HG03342 (cell line): ENCODE data around the gene TAF1L.
A peak's percentile ranks its signal among the peaks of the same experiment; 100 is the strongest.

Experiments used
- ATAC-seq: cut with Tn5 transposase; IDR thresholded peaks from one replicate; pipeline ENCODE4 v1.9.1; 2021; ENCODE audit warnings: mild to moderate bottlenecking, moderate library complexity; ENCODE audit not compliant: unreplicated experiment

Gene TAF1L

DNA sequence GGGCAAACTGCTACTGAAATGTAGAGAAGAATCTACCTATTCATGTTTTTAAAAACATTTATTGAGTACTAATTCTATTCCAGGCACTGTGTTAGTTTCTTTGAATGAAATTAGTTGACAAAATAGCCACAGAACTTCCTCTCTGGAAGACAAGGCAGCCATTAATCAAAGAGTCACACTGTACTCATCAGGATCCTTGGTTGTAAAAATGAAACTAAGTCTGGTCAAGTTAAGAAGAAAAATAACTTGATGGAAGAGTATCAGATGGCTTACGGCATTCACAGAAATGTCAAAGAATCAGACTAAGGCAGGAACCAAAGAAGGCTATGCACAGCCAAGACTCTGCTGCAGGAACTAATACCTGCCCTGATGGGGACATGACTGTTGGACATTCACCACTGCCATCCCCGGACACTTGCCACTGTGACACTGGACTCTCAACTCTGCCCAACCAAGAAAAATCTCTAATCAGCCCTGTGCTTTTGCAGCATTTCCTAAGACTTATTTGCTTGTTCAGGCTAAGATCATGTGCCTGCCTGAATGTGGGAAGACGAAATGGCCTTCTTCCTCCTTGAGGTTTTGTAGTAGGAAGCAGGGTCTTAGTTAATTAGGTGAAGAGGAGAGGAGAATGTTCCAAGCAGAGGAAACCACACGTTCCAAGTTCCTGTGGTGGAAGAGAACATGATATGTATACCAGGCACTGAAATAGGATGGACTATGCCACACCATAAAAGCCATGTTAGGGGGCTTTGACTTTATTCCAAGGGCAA is 39.2 kb downstream of the TAF1L start:
- no peak for ATAC-seq

DNA sequence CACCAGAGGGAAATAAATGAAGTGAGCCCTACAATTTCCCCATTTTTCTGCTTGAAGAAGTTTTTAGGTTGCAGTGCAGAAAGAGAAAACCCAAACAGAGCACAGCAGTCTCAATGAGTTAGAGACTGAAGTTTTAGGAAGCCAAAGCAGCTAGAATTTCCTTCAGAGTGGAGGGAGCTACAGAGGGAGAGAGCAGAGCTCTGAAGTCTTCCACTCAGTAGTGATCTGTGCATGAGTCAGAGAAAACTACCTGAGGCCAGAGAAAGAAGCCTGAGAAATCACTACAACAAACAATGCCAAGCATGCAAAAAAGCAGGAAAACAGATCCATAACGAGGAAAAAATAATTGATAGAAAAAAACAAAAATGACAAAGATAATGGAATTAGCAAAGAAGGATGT is 44.6 kb downstream of the TAF1L start:
- no peak for ATAC-seq

DNA sequence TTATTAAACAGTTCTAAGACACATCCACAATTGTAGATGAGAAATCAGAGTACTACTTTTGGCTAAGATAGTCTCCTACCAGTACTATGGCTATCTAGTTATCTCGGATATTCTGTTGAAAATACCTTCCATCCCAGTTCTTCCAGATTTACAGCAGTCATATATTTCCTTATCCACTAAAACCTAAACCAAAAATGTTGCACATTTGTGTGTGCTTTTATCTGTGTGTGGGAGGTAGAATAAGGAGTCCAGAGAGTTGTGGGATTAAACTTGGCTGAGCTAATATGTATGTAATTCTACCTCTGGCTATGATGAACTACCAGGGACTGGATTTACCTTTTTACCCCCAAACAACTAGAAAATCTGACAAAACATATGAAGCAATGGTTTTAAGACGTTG is 45.0 kb downstream of the TAF1L start:
- no peak for ATAC-seq

DNA sequence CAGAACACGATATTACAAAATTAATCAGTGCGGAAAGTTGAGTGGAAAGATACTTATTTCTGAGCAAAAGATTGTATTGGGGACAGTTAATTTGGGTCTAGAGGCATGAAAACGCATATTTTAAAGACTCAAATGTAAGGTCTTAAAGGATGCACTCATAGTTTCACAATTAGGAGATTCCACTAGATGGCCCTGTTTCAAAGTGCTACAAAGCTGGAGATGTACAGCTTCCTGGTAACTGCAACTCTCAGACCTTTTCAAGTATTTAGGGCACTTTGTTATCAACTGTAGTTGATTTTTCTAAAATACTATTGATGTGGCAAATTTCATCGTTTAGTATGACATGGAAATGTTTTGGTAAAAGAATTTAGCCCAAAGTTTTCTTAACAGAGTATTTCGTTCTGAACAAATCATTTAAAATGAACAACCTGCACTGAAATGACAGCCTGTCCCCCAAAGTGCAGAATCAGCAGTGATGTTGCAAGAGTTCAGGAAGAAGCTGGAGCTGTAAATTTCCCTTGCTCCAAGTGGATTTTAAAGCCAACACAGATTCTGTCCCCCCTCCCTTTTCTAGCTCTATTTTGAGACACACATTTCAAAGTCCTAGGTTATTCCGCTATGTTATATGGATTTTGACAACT is 46.3 kb downstream of the TAF1L start:
- peak; percentile 72 for ATAC-seq

DNA sequence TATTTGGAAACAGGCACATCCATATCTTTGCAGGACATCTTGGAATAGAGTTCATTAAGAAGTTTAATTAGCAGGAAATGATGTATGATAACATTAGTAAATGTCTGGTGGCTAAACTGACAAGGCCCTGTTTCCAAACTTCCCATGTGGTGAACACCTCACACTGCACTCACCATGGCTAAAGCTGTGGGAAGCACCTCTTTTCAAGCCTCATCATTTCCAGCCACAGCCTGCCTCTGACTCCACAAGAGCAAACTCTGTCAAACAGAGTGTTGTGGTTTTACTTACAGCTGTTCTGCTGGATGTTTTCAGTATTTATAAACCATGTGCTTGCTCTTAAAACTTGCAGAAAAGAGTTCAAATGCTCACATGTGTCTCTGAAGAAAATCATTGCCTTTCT is 47.6 kb downstream of the TAF1L start:
- ATAC-seq = peak; percentile 72

DNA sequence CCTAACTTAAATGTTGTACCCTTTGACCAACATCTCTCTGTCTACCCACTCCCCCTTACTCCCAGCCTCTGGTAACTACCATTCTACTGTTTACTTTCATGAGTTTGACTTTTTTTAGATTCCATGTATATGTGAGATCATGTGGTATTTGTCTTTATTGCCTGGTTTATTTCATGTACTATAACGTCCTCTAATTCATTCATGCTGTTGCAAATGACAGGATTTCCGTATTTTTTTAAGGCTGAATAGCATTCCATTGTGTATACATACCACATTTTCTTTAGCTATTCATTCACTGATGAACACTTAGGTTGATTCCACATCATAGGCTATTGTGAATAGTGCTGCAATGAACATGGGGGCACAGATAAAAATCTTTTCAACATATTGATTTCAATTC is 50.7 kb downstream of the TAF1L start:
- no peak for ATAC-seq

DNA sequence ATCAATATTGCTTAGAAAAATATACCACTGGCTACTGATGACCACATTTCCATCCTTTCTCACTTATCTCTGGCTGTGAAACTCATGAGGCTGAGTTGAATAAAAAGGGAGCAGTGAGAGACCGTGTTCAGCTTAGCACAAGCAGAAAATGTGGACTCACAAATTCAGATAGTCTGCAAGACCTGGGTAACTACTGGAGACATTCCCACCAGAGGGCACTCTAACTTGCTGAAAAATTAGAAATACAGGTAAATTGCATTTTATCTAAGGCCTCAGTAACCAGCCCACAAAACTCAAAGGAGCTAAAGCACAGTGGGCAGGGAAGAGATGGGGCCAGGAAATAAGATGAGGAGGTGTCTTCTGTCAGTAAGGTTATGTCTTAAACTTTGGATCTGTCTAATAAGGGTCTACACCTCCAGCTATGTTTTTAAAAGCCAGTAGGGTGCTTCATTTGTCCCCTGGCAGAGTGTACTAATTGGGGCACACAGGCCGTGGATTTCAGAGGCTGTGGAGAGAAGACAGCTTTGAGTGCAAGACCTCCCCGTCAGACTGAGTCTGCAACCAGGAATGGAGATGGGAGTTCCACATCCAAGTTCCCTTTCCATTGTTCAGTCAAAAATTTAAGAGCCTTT is 53.8 kb downstream of the TAF1L start:
- ATAC-seq = no peak

DNA sequence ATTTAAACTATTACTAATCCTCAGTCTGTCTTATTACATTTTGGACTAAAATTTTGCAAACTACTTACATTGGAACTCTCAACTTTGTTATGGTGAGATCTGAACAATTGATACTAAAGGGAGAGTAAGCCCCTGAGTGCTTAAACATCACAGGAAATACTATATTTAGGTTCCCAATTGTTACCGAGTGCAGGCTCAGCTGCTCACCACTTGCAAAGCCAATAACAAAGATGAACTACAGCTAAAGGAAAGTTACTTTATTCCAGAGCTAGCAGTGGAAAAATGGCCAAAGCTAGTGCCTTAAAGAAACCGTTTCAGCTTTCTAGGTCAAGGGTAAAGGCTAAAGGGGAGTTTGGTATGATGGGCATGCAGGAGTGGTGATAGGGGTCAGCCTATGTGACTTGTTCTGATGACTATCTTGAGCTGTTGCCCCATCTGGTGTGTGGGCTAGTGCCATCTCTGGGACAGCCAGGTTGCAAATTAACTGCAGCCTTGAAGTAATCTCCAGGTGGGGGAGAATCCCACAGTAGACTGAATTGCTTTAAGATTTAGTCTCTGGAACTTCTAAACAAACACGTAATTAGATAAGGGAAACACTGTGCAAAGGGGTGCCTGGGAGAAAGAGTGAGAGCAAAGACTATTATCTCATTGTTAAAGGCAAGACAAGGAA is 54.7 kb downstream of the TAF1L start:
- no peak for ATAC-seq

DNA sequence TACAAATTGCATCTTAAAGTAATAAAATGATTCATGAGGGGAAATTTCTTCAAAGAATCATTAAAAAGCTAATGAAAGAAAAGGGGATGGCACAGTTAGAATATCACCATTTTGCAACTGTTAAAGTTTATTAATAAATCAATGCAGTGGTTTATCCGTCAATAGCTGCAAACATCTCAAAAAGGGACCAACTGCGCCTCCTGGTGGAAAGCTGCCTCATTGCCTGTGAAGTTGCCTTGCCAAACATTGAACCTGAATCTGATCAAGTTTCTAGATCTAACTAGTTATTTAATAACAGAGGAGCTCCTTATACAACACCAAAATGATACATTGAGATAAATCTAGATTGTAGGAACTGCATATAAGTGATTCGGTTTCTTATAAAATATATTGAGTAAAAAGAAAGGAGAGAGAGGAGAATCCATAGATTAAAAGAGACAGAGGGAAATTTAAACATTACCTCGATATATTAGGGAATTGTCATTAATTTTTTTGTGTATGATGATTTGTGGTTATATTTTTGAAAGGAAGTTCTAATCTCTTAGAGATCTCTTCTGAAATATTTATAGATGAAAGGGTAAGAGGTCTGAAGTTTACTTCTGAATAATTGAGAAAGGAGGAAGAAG is 55.6 kb downstream of the TAF1L start:
- peak; percentile 53 for ATAC-seq
